Panc1 (cell line): ENCODE results near the gene NPAS3. TPM values are rescaled to one million over a fixed set of nuclear protein-coding genes. Genes with fewer than 3 reads are reported as not detected.

ENCODE experiments used
- ATAC-seq: fragments of 200-7000 bp; cut with Tn5 transposase; 2 replicates; pipeline ENCODE4 v1.9.1; 2020; ENCODE audit warnings: mild to moderate bottlenecking, moderate library complexity
- BruUV-seq: library from RNA; stranded (reverse); fragments of 400-500 nt; replicated peaks from 2 replicates; lab custom pipeline; 2021; lab: Mats Ljungman, UMichigan
- CTCF ChIA-PET: fragments of 300-600 bp; sonication (Branson Sonifier 250); formaldehyde crosslinking; loops from one replicate; lab custom pipeline; 2022; ENCODE audit warnings: antibody characterized with exemption; lab: Charles Lee
- POLR2A ChIA-PET: fragments of 300-600 bp; sonication (Branson Sonifier 250); formaldehyde crosslinking; loops from one replicate; lab custom pipeline; 2022; ENCODE audit warnings: antibody characterized with exemption; lab: Charles Lee
- DNase-seq: peaks from one replicate; pipeline ENCODE4 v3.0.0-alpha.2; 2010; ENCODE audit warnings: low read depth, low spot score
- H3K27ac ChIP-seq: 2 replicates; pipeline ENCODE4 v1.5.1; 2011; ENCODE audit warnings: mild to moderate bottlenecking, low read length, inconsistent platforms
- H3K27me3 ChIP-seq: fragments of 200-500 bp; sonication (Bioruptor generic); 2 replicates; pipeline ENCODE4 v1.6.0; 2014; ENCODE audit warnings: low read length, inconsistent platforms; ENCODE audit not compliant: control insufficient read depth, insufficient read depth
- H3K36me3 ChIP-seq: fragments of 200-500 bp; sonication (Bioruptor generic); 2 replicates; pipeline ENCODE4 v1.5.1; 2014; ENCODE audit warnings: inconsistent platforms, mild to moderate bottlenecking, low read length, moderate library complexity; ENCODE audit not compliant: control insufficient read depth, insufficient read depth
- H3K4me1 ChIP-seq: 2 replicates; pipeline ENCODE4 v1.5.1; 2011; ENCODE audit warnings: inconsistent platforms, mild to moderate bottlenecking, low read length, moderate library complexity; ENCODE audit not compliant: control insufficient read depth, insufficient read depth
- H3K4me3 ChIP-seq, 2 experiments: 2 replicates each; pipeline ENCODE4 v1.5.1; 2011 to 2012; ENCODE audit warnings: low read depth in 2 of 2, low read length in 2 of 2, mild to moderate bottlenecking in 2 of 2, inconsistent platforms in 1 of 2, moderate library complexity in 1 of 2
- H3K9me3 ChIP-seq: fragments of 200-500 bp; sonication (Bioruptor generic); 2 replicates; pipeline ENCODE4 v1.5.1; 2014; ENCODE audit warnings: low read depth, mild to moderate bottlenecking, inconsistent platforms, low read length, moderate library complexity; ENCODE audit not compliant: control insufficient read depth, insufficient read depth
- CTCF ChIP-seq: fragments of 450-650 bp; IDR thresholded peaks from 2 replicates; pipeline ENCODE4 v1.5.1; 2017; ENCODE audit warnings: mild to moderate bottlenecking
- POLR2AphosphoS5 ChIP-seq: IDR thresholded peaks from 2 replicates; pipeline ENCODE4 v1.6.1; 2012; ENCODE audit warnings: mild to moderate bottlenecking, low read depth, low read length, moderate library complexity
- REST ChIP-seq, 2 experiments: IDR thresholded peaks; 2 replicates each; pipeline ENCODE4 v1.6.1; 2011 to 2012; ENCODE audit warnings: low read depth in 2 of 2, control low read depth in 1 of 2, low read length in 1 of 2, mild to moderate bottlenecking in 1 of 2, moderate library complexity in 1 of 2; ENCODE audit not compliant: insufficient read depth in 1 of 2
- SIN3A ChIP-seq: IDR thresholded peaks from 2 replicates; pipeline ENCODE4 v1.6.1; 2012; ENCODE audit warnings: low read depth, mild to moderate bottlenecking, low read length, moderate library complexity, borderline replicate concordance; ENCODE audit not compliant: insufficient read depth
- TCF7L2 ChIP-seq: IDR thresholded peaks from 2 replicates; pipeline ENCODE4 v1.6.1; 2011; ENCODE audit warnings: mild to moderate bottlenecking, low read depth, low read length, inconsistent platforms
- in situ Hi-C: cut with HindIII; loops from 2 replicates; pipeline ENCODE4 v1.10.0; 2016; ENCODE audit warnings: low sequenced_read_pairs, low pct_unique_long_range_greater_than_20kb
- intact Hi-C: fragments of 100-400 bp; cut with micrococcal nuclease; formaldehyde crosslinking; loops from one replicate; pipeline ENCODE4 v1.10.0; 2022; ENCODE audit not compliant: unreplicated experiment
- total RNA-seq: library from RNA; stranded (reverse); gene quantifications from one replicate; pipeline ENCODE4 v1.2.1, GENCODE V29; 2021; ENCODE audit not compliant: unreplicated experiment

NPAS3 gene
- total RNA-seq, 1 experiment from 2014 or later, result 0.23 TPM

- Histone ChIP-seq H3K4me1 (no peaks in the 10 kb centered on the region), H3K9me3 (no peaks in the 10 kb centered on the region), H3K27me3 (no peaks in the 10 kb centered on the region), H3K4me3 (no peak overlapping the region), H3K36me3 (no peaks in the 10 kb centered on the region), H3K27ac (no peak overlapping the region)
- no TSS peak for BruUV-seq
- POLR2A ChIA-PET, result interaction anchor here (0.6 kb wide), 1 partner anchor 466 kb away, joined by 7 read pairs; no protein-coding TSS in a partner anchor
- DNase-seq (no peak), ATAC-seq (no peak)
- CTCF ChIA-PET, result no interaction called here
- intact Hi-C loops, result no loop called here
- in situ Hi-C loops, result no loop called here
- TF ChIP-seq TCF7L2 (no peak), SIN3A (no peak), CTCF (no peak), POLR2AphosphoS5 (no peak), REST (IDR thresholded peaks at IDR 0.05; ENCODE audit: insufficient read depth in 1 of 2, low read depth in 2 of 2, low read length in 1 of 2) (no peak)
Measured at GRCh38 chr14:33846100-33846824, 907.6 kb downstream of the NPAS3 start.

- Histone ChIP-seq H3K9me3 (no peaks in the 10 kb centered on the region), H3K27ac (no peak overlapping the region), H3K4me1 (no peaks in the 10 kb centered on the region), H3K4me3 (no peak overlapping the region), H3K36me3 (no peaks in the 10 kb centered on the region), H3K27me3 (no peaks in the 10 kb centered on the region)
- DNase-seq, result no peak
- in situ Hi-C loops, result no loop called here
- POLR2A ChIA-PET, result no interaction called here
- no peak for ATAC-seq
- CTCF ChIA-PET, result no interaction called here
- TF ChIP-seq SIN3A (no peak), POLR2AphosphoS5 (no peak), REST (IDR thresholded peaks at IDR 0.05; ENCODE audit: insufficient read depth in 1 of 2, low read depth in 2 of 2, low read length in 1 of 2) (no peak), TCF7L2 (no peak)
- intact Hi-C loops, result no loop called here
- BruUV-seq, result no TSS peak
Measured at GRCh38 chr14:33847066-33847465, 908.4 kb downstream of the NPAS3 start.
